ENCODE measurements around the gene PIK3R1. TPM values are rescaled to one million over a fixed set of nuclear protein-coding genes. Genes with fewer than 3 reads are reported as not detected.

The PIK3R1 gene
- total RNA-seq, 2 donors from 2014 or later = 81.8 to 91.5 TPM

DNA sequence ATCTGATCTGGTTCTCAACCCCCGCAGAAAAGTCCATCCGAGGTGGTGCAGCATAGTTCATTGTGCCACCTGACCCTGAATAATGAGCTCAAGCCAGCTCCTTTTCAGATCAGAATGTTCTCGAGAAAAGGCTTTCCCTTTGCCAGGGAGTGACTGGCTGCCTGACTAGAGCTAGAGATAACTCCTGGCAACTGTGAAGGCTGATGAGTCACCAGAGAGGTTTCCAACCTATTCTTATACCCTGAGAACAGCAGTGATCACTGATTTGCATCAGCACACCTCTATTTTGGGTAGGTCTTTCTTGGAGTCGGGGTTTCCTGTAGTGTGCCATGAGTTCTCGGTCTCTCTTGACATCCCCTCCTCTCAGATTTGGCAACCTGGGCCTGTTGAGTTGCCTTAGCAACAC is 127.9 kb downstream of the PIK3R1 start:
- no peaks in the 10 kb centered on the region for H3K36me3 ChIP-seq
- peaks cover 4 to 26% of the 10 kb centered on the region in 2 donors for H3K4me1 ChIP-seq (ENCODE audit: control insufficient read depth in 1 of 2, low read depth in 2 of 2)
- no peaks in the 10 kb centered on the region for H3K9me3 ChIP-seq
- peak overlapping the region; percentile 79 to 81 for H3K27ac ChIP-seq
- ATAC-seq (ENCODE audit: insufficient number of reproducible peaks, low FRiP score, low read depth) (peak; percentile 97), DNase-seq (ENCODE audit: low spot score) (peak; percentile 83)
- TF ChIP-seq, protein P1, sequence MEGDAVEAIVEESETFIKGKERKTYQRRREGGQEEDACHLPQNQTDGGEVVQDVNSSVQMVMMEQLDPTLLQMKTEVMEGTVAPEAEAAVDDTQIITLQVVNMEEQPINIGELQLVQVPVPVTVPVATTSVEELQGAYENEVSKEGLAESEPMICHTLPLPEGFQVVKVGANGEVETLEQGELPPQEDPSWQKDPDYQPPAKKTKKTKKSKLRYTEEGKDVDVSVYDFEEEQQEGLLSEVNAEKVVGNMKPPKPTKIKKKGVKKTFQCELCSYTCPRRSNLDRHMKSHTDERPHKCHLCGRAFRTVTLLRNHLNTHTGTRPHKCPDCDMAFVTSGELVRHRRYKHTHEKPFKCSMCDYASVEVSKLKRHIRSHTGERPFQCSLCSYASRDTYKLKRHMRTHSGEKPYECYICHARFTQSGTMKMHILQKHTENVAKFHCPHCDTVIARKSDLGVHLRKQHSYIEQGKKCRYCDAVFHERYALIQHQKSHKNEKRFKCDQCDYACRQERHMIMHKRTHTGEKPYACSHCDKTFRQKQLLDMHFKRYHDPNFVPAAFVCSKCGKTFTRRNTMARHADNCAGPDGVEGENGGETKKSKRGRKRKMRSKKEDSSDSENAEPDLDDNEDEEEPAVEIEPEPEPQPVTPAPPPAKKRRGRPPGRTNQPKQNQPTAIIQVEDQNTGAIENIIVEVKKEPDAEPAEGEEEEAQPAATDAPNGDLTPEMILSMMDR (IDR thresholded peaks at IDR 0.05) = no peak
- H3K4me3 ChIP-seq = no peak overlapping the region
- H3K27me3 ChIP-seq (replicated peaks; ENCODE audit: insufficient read depth) = no peaks in the 10 kb centered on the region

DNA sequence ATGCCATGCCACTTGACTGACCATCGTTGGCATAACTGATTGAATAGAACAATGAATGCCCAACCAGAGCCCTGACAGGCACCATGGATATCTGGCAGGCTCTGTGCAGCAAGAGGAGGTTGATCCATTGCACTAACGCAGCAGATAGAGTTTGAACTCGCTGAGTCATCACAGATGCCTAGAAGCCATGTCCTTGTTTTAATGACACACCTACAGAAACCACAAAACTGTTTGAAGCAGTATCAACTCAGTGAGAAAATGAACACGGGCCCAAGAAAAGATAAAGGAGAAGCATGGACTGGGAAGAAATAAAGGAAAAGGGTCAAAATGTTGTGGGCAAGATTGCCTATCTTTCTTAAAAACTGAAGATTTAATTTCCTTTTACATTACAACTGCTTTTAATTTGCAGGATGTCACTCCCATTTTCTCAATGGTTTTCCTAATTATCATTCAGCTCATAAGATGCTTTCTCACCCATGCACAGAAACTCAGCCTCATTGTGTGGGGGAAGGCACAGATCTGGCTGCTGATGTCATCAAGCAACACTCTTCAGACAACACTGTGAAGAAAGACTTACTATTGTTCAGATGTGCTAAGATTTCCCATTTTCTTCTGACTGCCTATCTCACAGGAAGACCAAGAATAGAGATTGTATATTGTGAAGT is 129.0 kb downstream of the PIK3R1 start:
- H3K36me3 ChIP-seq = no peaks in the 10 kb centered on the region
- H3K27ac ChIP-seq = peak overlapping the region; percentile 39 to 81
- TF ChIP-seq, protein P1 (IDR thresholded peaks at IDR 0.05) = no peak
- H3K27me3 ChIP-seq (replicated peaks; ENCODE audit: insufficient read depth) = no peaks in the 10 kb centered on the region
- DNase-seq (ENCODE audit: low spot score) = no peak
- ATAC-seq (ENCODE audit: insufficient number of reproducible peaks, low FRiP score, low read depth) = no peak
- H3K9me3 ChIP-seq = no peaks in the 10 kb centered on the region
- H3K4me1 ChIP-seq (ENCODE audit: control insufficient read depth in 1 of 2, low read depth in 2 of 2) = peaks cover 4 to 26% of the 10 kb centered on the region in 2 donors
- H3K4me3 ChIP-seq = no peak overlapping the region

DNA sequence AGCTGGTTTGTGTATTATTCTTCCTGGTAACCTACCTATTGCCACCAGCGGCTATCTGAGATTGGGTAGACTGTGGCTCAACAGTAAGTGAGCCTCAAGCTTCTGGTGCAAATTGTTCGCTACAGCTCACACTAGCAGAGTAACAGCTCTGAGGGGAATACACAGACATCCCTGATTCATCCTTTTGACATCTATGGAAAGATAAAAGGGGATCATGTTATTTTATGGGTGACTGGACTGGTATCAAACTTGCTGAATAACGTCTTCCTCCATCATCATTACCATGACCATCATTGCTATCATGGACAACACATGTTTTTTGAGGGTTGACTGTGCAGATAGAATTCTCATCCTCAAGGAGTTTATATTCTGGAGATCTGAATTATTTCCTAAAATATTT is 129.6 kb downstream of the PIK3R1 start:
- no peaks in the 10 kb centered on the region for H3K27me3 ChIP-seq (replicated peaks; ENCODE audit: insufficient read depth)
- TF ChIP-seq, protein P1 (IDR thresholded peaks at IDR 0.05) = no peak
- no peak overlapping the region for H3K4me3 ChIP-seq
- no peak for DNase-seq (ENCODE audit: low spot score)
- H3K9me3 ChIP-seq = no peaks in the 10 kb centered on the region
- peaks cover 4 to 26% of the 10 kb centered on the region in 2 donors for H3K4me1 ChIP-seq (ENCODE audit: control insufficient read depth in 1 of 2, low read depth in 2 of 2)
- H3K27ac ChIP-seq = no peak overlapping the region
- H3K36me3 ChIP-seq = no peaks in the 10 kb centered on the region
- ATAC-seq (ENCODE audit: insufficient number of reproducible peaks, low FRiP score, low read depth) = no peak

DNA sequence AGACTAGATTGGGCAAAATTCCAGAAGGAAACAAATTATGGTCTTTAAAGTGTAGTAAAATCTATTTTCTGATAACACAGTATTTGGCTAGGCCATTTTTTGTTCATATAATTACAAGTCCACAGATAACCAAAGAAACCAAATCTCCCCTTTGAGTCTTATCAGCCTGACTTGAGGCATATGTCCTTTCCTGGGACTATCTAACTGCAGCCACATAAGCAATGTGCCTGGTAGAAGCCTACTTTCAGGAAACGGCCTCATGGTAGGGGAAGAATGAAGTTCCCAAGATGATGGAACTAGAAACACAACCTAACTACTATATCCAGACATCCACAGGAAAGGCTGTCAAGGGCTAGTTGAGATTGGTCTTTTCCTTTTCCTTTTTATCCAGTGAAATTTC is 130.0 kb downstream of the PIK3R1 start:
- Histone ChIP-seq H3K36me3 (no peaks in the 10 kb centered on the region), H3K9me3 (no peaks in the 10 kb centered on the region), H3K27me3 (replicated peaks; ENCODE audit: insufficient read depth) (no peaks in the 10 kb centered on the region), H3K4me3 (no peak overlapping the region), H3K4me1 (ENCODE audit: control insufficient read depth in 1 of 2, low read depth in 2 of 2) (peaks cover 4 to 26% of the 10 kb centered on the region in 2 donors), H3K27ac (no peak overlapping the region)
- ATAC-seq (ENCODE audit: insufficient number of reproducible peaks, low FRiP score, low read depth) = no peak
- TF ChIP-seq, protein P1 (IDR thresholded peaks at IDR 0.05) = no peak
- no peak for DNase-seq (ENCODE audit: low spot score)

DNA sequence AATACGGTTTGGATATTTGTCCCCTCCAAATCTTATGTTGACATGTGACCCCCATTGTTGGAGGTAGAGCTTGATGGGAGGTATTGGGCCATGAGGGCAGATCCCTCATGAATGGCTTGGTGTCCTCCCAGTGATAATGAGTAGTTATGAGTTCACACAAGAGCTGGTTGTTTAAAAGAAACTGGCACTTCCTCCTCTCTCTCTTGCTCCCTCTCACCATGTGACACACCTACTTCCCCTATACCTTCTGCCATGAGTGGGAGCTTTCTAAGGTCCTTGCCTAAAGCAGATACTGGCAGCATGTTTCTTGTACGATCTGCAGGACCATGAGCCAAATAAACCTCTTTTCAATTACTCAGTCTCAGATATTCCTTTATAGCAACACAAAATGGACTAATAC is 132.0 kb downstream of the PIK3R1 start:
- H3K4me1 ChIP-seq (ENCODE audit: control insufficient read depth in 1 of 2, low read depth in 2 of 2) = peaks cover 4 to 22% of the 10 kb centered on the region in 2 donors
- no peaks in the 10 kb centered on the region for H3K27me3 ChIP-seq (replicated peaks; ENCODE audit: insufficient read depth)
- H3K27ac ChIP-seq = no peak overlapping the region
- H3K4me3 ChIP-seq = no peak overlapping the region
- no peaks in the 10 kb centered on the region for H3K36me3 ChIP-seq
- ATAC-seq (ENCODE audit: insufficient number of reproducible peaks, low FRiP score, low read depth) = no peak
- no peak for DNase-seq (ENCODE audit: low spot score)
- TF ChIP-seq, protein P1 (IDR thresholded peaks at IDR 0.05) = no peak
- H3K9me3 ChIP-seq = no peaks in the 10 kb centered on the region

Data from thoracic aorta (tissue), 2 donors.